HEK293T (cell line): ENCODE measurements around the gene C5AR1.

Experiments
- CTCF ChIA-PET: fragments of 350-600 bp; formaldehyde crosslinking; extraction: SDS; loops from one replicate; lab custom pipeline; 2021; ENCODE audit warnings: antibody characterized with exemption, inconsistent platforms; lab: Yijun Ruan, JAX
- POLR2A ChIA-PET: fragments of 350-600 bp; formaldehyde crosslinking; extraction: SDS; loops from one replicate; lab custom pipeline; 2020; ENCODE audit warnings: antibody characterized with exemption, inconsistent platforms; lab: Yijun Ruan, JAX
- DNase-seq: peaks from one replicate; pipeline ENCODE4 v3.0.0; 2012; ENCODE audit warnings: mixed read lengths; ENCODE audit errors: extremely low spot score
- ARNT ChIP-seq: fragments of 450-650 bp; IDR thresholded peaks from 2 replicates; pipeline ENCODE4 v1.6.1; 2017; ENCODE audit warnings: mild to moderate bottlenecking
- BHLHE40 ChIP-seq: fragments of 450-650 bp; IDR thresholded peaks from 2 replicates; pipeline ENCODE4 v1.6.1; 2016; ENCODE audit warnings: mild to moderate bottlenecking, moderate library complexity, borderline replicate concordance
- CTBP1 ChIP-seq: fragments of 450-650 bp; IDR thresholded peaks from 2 replicates; pipeline ENCODE4 v1.6.1; 2016; ENCODE audit warnings: borderline replicate concordance
- ELF4 ChIP-seq: fragments of 450-650 bp; IDR thresholded peaks from 2 replicates; pipeline ENCODE4 v1.6.1; 2017; ENCODE audit warnings: antibody characterized with exemption
- FOXA1 ChIP-seq: fragments of 450-650 bp; IDR thresholded peaks from 2 replicates; pipeline ENCODE4 v1.6.1; 2016; ENCODE audit warnings: mild to moderate bottlenecking
- FOXK2 ChIP-seq: fragments of 450-650 bp; IDR thresholded peaks from 2 replicates; pipeline ENCODE4 v1.6.1; 2016; ENCODE audit warnings: mild to moderate bottlenecking
- FOXM1 ChIP-seq: fragments of 450-650 bp; IDR thresholded peaks from 2 replicates; pipeline ENCODE4 v1.6.1; 2017; ENCODE audit warnings: mild to moderate bottlenecking, borderline replicate concordance
- HDGF ChIP-seq: fragments of 450-650 bp; IDR thresholded peaks from 2 replicates; pipeline ENCODE4 v1.6.1; 2017; ENCODE audit warnings: antibody characterized with exemption, borderline replicate concordance
- L3MBTL2 ChIP-seq: fragments of 450-650 bp; conservative IDR thresholded peaks from 2 replicates; pipeline ENCODE4 v1.6.1; 2016; ENCODE audit warnings: mild to moderate bottlenecking
- LEF1 ChIP-seq: fragments of 450-650 bp; IDR thresholded peaks from 2 replicates; pipeline ENCODE4 v1.6.1; 2017; ENCODE audit warnings: mild to moderate bottlenecking, borderline replicate concordance
- NFRKB ChIP-seq: fragments of 450-650 bp; IDR thresholded peaks from 2 replicates; pipeline ENCODE4 v1.6.1; 2016; ENCODE audit warnings: mild to moderate bottlenecking, moderate library complexity
- PKNOX1 ChIP-seq: fragments of 450-650 bp; IDR thresholded peaks from 2 replicates; pipeline ENCODE4 v1.6.1; 2016
- SP1 ChIP-seq: fragments of 450-650 bp; IDR thresholded peaks from 2 replicates; pipeline ENCODE4 v1.6.1; 2017
- SUZ12 ChIP-seq: fragments of 450-650 bp; IDR thresholded peaks from 2 replicates; pipeline ENCODE4 v1.6.1; 2016; ENCODE audit warnings: mild to moderate bottlenecking
- TARDBP ChIP-seq: fragments of 450-650 bp; IDR thresholded peaks from 2 replicates; pipeline ENCODE4 v1.6.1; 2016
- ZNF384 ChIP-seq: fragments of 450-650 bp; IDR thresholded peaks from 2 replicates; pipeline ENCODE4 v1.6.1; 2016

C5AR1 gene

DNA sequence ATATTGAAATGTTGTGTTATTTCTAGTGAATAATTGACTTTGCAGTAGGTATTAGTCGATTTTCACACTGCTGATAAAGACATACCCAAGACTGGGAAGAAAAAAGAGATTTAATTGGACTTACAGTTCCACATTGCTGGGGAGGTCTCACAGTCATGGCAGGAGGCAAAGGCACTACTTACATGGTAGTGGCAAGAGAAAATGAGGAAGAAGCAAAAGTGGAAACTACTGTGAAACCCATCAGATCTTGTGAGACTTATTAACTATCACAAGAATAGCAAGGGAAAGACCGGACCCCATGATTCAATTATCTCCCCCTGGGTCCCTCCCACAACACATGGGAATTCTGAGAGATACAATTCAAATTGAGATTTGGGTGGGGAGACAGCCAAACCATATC lies 12.4 kb downstream of the C5AR1 start:
- CTCF ChIA-PET: interaction anchor here (2.1 kb wide), 1 partner anchor 17 kb away, joined by 8 read pairs; no protein-coding TSS in a partner anchor
- POLR2A ChIA-PET: no interaction called here
- TF ChIP-seq BHLHE40 (no peak), NFRKB (no peak), FOXM1 (no peak), ELF4 (no peak), FOXA1 (no peak), SUZ12 (no peak)
- no peak for DNase-seq

- TF ChIP-seq SP1 (no peak), PKNOX1 (no peak), CTBP1 (no peak), NFRKB (no peak), FOXK2 (no peak)
- ChIA-PET CTCF (interaction anchor here (2.1 kb wide), 1 partner anchor 18 kb away, joined by 8 read pairs; no protein-coding TSS in a partner anchor), POLR2A (interaction anchor here (0.7 kb wide), 1 partner anchor 67 kb away, joined by 3 read pairs; no protein-coding TSS in a partner anchor)
- DNase-seq: no peak
These were observed 13.7 kb downstream of the C5AR1 start for GRCh38 chr19:47323409-47323808.

DNA sequence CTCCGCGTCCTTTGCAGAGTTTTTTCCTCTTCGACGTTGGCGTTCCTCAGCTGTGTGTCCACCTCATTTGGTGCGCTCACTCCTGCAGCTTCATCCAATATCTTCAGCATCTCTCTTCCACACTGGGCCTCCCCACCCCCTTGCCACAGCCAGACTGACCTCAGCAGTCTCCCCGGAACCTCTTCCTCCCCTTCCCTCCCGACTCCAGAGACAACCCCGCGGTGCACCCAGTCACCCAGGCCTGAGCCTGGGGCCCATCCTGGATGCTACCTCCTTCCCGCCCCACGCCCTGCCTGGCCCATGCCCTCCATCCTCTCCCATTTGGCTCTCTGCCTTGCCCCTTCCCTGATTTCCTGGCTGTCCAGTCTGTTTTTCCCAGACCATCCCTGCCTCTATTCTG lies 14.2 kb downstream of the C5AR1 start:
- ChIA-PET POLR2A (no interaction called here), CTCF (interaction anchor here (2.1 kb wide), 1 partner anchor 19 kb away, joined by 8 read pairs; no protein-coding TSS in a partner anchor)
- DNase-seq: no peak

GRCh38 chr19:47324502-47324901 lies 14.8 kb downstream of the C5AR1 start:
- ChIA-PET CTCF (no interaction called here), POLR2A (no interaction called here)
- DNase-seq: no peak
- no peak for TF ChIP-seq SUZ12
- no peak for TF ChIP-seq CTBP1
- no peak for TF ChIP-seq FOXK2
- no peak for TF ChIP-seq ELF4
- TF ChIP-seq FOXA1: no peak
- TF ChIP-seq ARNT: no peak
- TF ChIP-seq SP1: no peak
- no peak for TF ChIP-seq BHLHE40
- TF ChIP-seq L3MBTL2: no peak
- TF ChIP-seq PKNOX1: no peak
- no peak for TF ChIP-seq HDGF

More for the DNA sequence above, 14.2 kb downstream of the C5AR1 start:
- no peak for TF ChIP-seq TARDBP
- TF ChIP-seq HDGF: no peak
- TF ChIP-seq ELF4: no peak
- TF ChIP-seq SUZ12: no peak
- TF ChIP-seq FOXM1: no peak
- TF ChIP-seq FOXK2: no peak
- TF ChIP-seq PKNOX1: no peak
- TF ChIP-seq L3MBTL2: no peak
- TF ChIP-seq FOXA1: no peak
- no peak for TF ChIP-seq ZNF384
- no peak for TF ChIP-seq NFRKB

DNA sequence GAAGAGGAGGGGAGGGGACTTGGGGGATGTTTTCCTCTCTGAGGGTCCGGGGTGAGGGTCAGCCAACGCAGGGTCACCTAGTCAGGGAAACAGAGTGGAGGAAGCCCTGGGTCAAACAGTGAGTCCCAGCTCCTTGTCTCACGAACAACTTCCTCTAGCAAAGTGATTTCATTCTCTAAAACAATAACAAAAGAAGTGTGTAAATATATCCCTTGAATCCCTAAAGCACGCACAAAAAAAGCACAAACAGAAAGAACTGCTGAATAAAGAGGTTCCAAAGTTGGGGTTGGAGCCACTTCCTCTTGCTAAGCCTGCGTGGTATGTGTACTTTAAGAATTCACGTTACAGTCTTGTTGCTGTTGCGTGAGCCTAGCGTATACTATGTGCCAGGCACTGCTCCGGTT lies 20.8 kb downstream of the C5AR1 start:
- ChIA-PET CTCF (interaction anchor here (2.6 kb wide), 1 partner anchor 18 kb away, joined by 9 read pairs; the partner anchor contains the start of gene DHX34), POLR2A (no interaction called here)
- no peak for DNase-seq
- no peak for TF ChIP-seq BHLHE40
- no peak for TF ChIP-seq ELF4
- no peak for TF ChIP-seq FOXK2
- TF ChIP-seq SUZ12: no peak
- TF ChIP-seq NFRKB: no peak
- no peak for TF ChIP-seq L3MBTL2
- TF ChIP-seq TARDBP: no peak
- TF ChIP-seq ARNT: no peak
- TF ChIP-seq LEF1: no peak
- TF ChIP-seq FOXA1: no peak
- no peak for TF ChIP-seq SP1
- no peak for TF ChIP-seq PKNOX1
- TF ChIP-seq CTBP1: no peak

DNA sequence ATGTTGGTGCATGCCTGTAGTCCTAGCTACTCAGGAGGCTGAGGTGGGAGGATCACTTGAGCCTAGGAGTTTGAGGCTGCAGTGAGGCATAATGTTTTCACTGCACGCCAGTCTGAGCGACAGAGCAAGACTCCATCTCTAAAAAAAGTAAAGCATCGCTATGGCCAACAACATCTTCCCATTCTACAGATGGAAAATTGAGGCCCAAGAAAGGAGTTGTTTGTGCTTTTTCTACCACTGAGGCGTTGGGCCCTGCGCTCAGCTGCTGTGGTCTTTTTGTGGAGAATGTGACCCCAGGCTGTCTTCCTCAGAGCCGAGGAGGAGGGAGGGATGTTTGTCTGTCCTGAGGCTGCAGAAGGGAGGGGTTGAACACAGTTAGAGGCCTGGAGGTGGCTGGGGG lies 21.8 kb downstream of the C5AR1 start:
- TF ChIP-seq FOXA1: no peak
- TF ChIP-seq FOXK2: no peak
- TF ChIP-seq L3MBTL2: no peak
- no peak for TF ChIP-seq BHLHE40
- TF ChIP-seq NFRKB: no peak
- TF ChIP-seq SUZ12: no peak
- no peak for TF ChIP-seq TARDBP
- TF ChIP-seq ARNT: no peak
- CTCF ChIA-PET: no interaction called here
- POLR2A ChIA-PET: no interaction called here

More for the DNA sequence above, 21.8 kb downstream of the C5AR1 start:
- no peak for DNase-seq
